HEK293T (cell line): Measurements from ENCODE around the gene NAA16.

Source experiments
- BHLHE40 ChIP-seq: fragments of 450-650 bp; IDR thresholded peaks from 2 replicates; pipeline ENCODE4 v1.6.1; 2016; ENCODE audit warnings: mild to moderate bottlenecking, moderate library complexity, borderline replicate concordance
- FOXM1 ChIP-seq: fragments of 450-650 bp; IDR thresholded peaks from 2 replicates; pipeline ENCODE4 v1.6.1; 2017; ENCODE audit warnings: mild to moderate bottlenecking, borderline replicate concordance
- HDGF ChIP-seq: fragments of 450-650 bp; IDR thresholded peaks from 2 replicates; pipeline ENCODE4 v1.6.1; 2017; ENCODE audit warnings: antibody characterized with exemption, borderline replicate concordance
- L3MBTL2 ChIP-seq: fragments of 450-650 bp; conservative IDR thresholded peaks from 2 replicates; pipeline ENCODE4 v1.6.1; 2016; ENCODE audit warnings: mild to moderate bottlenecking
- SP1 ChIP-seq: fragments of 450-650 bp; IDR thresholded peaks from 2 replicates; pipeline ENCODE4 v1.6.1; 2017
- SUZ12 ChIP-seq: fragments of 450-650 bp; IDR thresholded peaks from 2 replicates; pipeline ENCODE4 v1.6.1; 2016; ENCODE audit warnings: mild to moderate bottlenecking
- ZNF384 ChIP-seq: fragments of 450-650 bp; IDR thresholded peaks from 2 replicates; pipeline ENCODE4 v1.6.1; 2016

GRCh38 chr13:41332829-41333228, 21.8 kb downstream of the NAA16 start:
- TF ChIP-seq HDGF (no peak), BHLHE40 (no peak), SP1 (no peak), FOXM1 (no peak), SUZ12 (no peak), L3MBTL2 (no peak), ZNF384 (no peak)
